GM12878 (cell line): ENCODE results near the gene WDR11. TPM values are rescaled to one million over a fixed set of nuclear protein-coding genes. Genes with fewer than 3 reads are reported as not detected.

Experiments used
- ATAC-seq: fragments of 200-7000 bp; cut with Tn5 transposase; 3 replicates; pipeline ENCODE4 v1.9.1; 2020; ENCODE audit warnings: mild to moderate bottlenecking, moderate library complexity
- BruUV-seq: library from RNA; stranded (reverse); fragments of 400-500 nt; replicated peaks from 2 replicates; lab custom pipeline; 2021; lab: Mats Ljungman, UMichigan
- CTCF ChIA-PET: fragments of 300-600 bp; sonication (Branson Sonifier 250); formaldehyde crosslinking; extraction: SDS; loops from one replicate; lab custom pipeline; 2021; ENCODE audit warnings: inconsistent platforms; lab: Yijun Ruan, JAX
- POLR2A ChIA-PET: fragments of 350-600 bp; formaldehyde crosslinking; extraction: SDS; loops from one replicate; lab custom pipeline; 2021; ENCODE audit warnings: inconsistent platforms; lab: Charles Lee
- RAD21 ChIA-PET: fragments of 300-600 bp; sonication (Branson Sonifier 250); formaldehyde crosslinking; loops from one replicate; lab custom pipeline; 2023; ENCODE audit warnings: antibody characterized with exemption; ENCODE audit not compliant: unreplicated experiment; lab: Charles Lee
- SMC1A ChIA-PET: fragments of 300-600 bp; sonication (Branson Sonifier 250); formaldehyde crosslinking; loops from one replicate; lab custom pipeline; 2023; ENCODE audit not compliant: unreplicated experiment, uncharacterized antibody; lab: Charles Lee
- DNase-seq: peaks from one replicate; pipeline ENCODE4 v3.0.0-alpha.2; 2011; ENCODE audit warnings: low read depth, low spot score
- FAIRE-seq: peaks from 3 replicates; lab custom pipeline; 2011; peaks lifted over from hg19 to GRCh38; lab: Jason Lieb, UNC
- H2AFZ ChIP-seq: 2 replicates; pipeline ENCODE4 v1.6.0; 2011; ENCODE audit warnings: low read depth, low read length, control low read depth; ENCODE audit not compliant: control insufficient read depth
- H3K27ac ChIP-seq: 2 replicates; pipeline ENCODE4 v1.5.1; 2011; ENCODE audit warnings: control low read depth; ENCODE audit not compliant: control insufficient read depth, insufficient read depth
- H3K27me3 ChIP-seq, 2 experiments: replicated peaks in 1 of 2; 2 replicates each; pipeline versions ENCODE4 v1.6.0 to v1.6.1; 2011; ENCODE audit warnings: low read length in 1 of 2; ENCODE audit not compliant: control insufficient read depth in 2 of 2, insufficient read depth in 2 of 2
- H3K36me3 ChIP-seq, 2 experiments: 2 replicates each; pipeline ENCODE4 v1.5.1; 2011; ENCODE audit warnings: low read length in 1 of 2; ENCODE audit not compliant: control insufficient read depth in 2 of 2, insufficient read depth in 2 of 2
- H3K4me1 ChIP-seq: 2 replicates; pipeline ENCODE4 v1.6.1; 2011; ENCODE audit warnings: mild to moderate bottlenecking, low read length, moderate library complexity, mixed read lengths; ENCODE audit not compliant: control insufficient read depth, insufficient read depth
- H3K4me2 ChIP-seq: 2 replicates; pipeline ENCODE4 v1.6.0; 2011; ENCODE audit warnings: control low read depth; ENCODE audit not compliant: control insufficient read depth, insufficient read depth
- H3K4me3 ChIP-seq: fragments of 200-600 bp; sonication (generic); 2 replicates; pipeline ENCODE4 v1.5.1; 2016
- H3K79me2 ChIP-seq: 2 replicates; pipeline ENCODE4 v1.6.0; 2011; ENCODE audit warnings: low read length; ENCODE audit not compliant: control insufficient read depth, insufficient read depth
- H3K9ac ChIP-seq: 2 replicates; pipeline ENCODE4 v1.8.0; 2011; ENCODE audit warnings: low read length, control low read depth, mixed read lengths; ENCODE audit not compliant: control insufficient read depth, insufficient read depth
- H3K9me3 ChIP-seq: replicated peaks from 3 replicates; pipeline ENCODE4 v1.5.1; 2011; ENCODE audit warnings: mild to moderate bottlenecking, low read length; ENCODE audit not compliant: control insufficient read depth, insufficient read depth
- H4K20me1 ChIP-seq: 2 replicates; pipeline ENCODE4 v1.6.0; 2011; ENCODE audit not compliant: control insufficient read depth, insufficient read depth
- BACH1 ChIP-seq: fragments of 450-650 bp; IDR thresholded peaks from 2 replicates; pipeline ENCODE4 v1.6.1; 2017; ENCODE audit warnings: mild to moderate bottlenecking, borderline replicate concordance
- BCL3 ChIP-seq: IDR thresholded peaks from 2 replicates; pipeline ENCODE4 v1.6.1; 2011; ENCODE audit warnings: borderline replicate concordance, low read depth, mild to moderate bottlenecking, moderate library complexity, low read length; ENCODE audit not compliant: insufficient read depth, poor library complexity, severe bottlenecking
- CEBPB ChIP-seq, 2 experiments: fragments of 150-350 bp in 1 of 2; IDR thresholded peaks; 2 replicates each; pipeline ENCODE4 v1.6.1; 2012 to 2014; ENCODE audit warnings: low read depth in 2 of 2, low read length in 2 of 2, borderline replicate concordance in 1 of 2, inconsistent platforms in 1 of 2
- FOXK2 ChIP-seq: fragments of 450-650 bp; IDR thresholded peaks from 2 replicates; pipeline ENCODE4 v1.6.1; 2017; ENCODE audit warnings: mild to moderate bottlenecking, moderate library complexity
- HDAC6 ChIP-seq: fragments of 200-600 bp; sonication (generic); IDR thresholded peaks from one replicate; pipeline ENCODE4 v1.8.0; 2017; ENCODE audit warnings: antibody characterized with exemption; ENCODE audit not compliant: unreplicated experiment
- HDGF ChIP-seq: fragments of 450-650 bp; IDR thresholded peaks from 2 replicates; pipeline ENCODE4 v1.6.1; 2016; ENCODE audit warnings: antibody characterized with exemption
- IKZF1 ChIP-seq: fragments of 450-650 bp; conservative IDR thresholded peaks from 2 replicates; pipeline ENCODE4 v1.6.1; 2017; ENCODE audit warnings: antibody characterized with exemption, mild to moderate bottlenecking
- KLF5 ChIP-seq: fragments of 450-650 bp; IDR thresholded peaks from 2 replicates; pipeline ENCODE4 v1.6.1; 2014; ENCODE audit warnings: mild to moderate bottlenecking; ENCODE audit not compliant: partially characterized antibody
- MAX ChIP-seq: IDR thresholded peaks from 2 replicates; pipeline ENCODE4 v1.6.1; 2012; ENCODE audit warnings: low read depth, low read length, improper control_type of control experiment
- MTA2 ChIP-seq: fragments of 450-650 bp; IDR thresholded peaks from 2 replicates; pipeline ENCODE4 v1.6.1; 2016; ENCODE audit warnings: low read depth, mild to moderate bottlenecking, moderate library complexity
- MYC ChIP-seq: IDR thresholded peaks from 2 replicates; pipeline ENCODE4 v1.6.1; 2011; ENCODE audit warnings: mild to moderate bottlenecking, low read length, moderate library complexity, inconsistent platforms; ENCODE audit not compliant: insufficient read depth, insufficient replicate concordance, insufficient read length, severe bottlenecking
- NFYB ChIP-seq: IDR thresholded peaks from 2 replicates; pipeline ENCODE4 v1.6.1; 2011; ENCODE audit warnings: low read depth, mild to moderate bottlenecking, low read length, improper control_type of control experiment, moderate library complexity; ENCODE audit not compliant: insufficient read depth
- NKRF ChIP-seq: fragments of 450-650 bp; conservative IDR thresholded peaks from 2 replicates; pipeline ENCODE4 v1.6.1; 2017; ENCODE audit warnings: mild to moderate bottlenecking, moderate library complexity
- POLR2AphosphoS2 ChIP-seq: IDR thresholded peaks from 2 replicates; pipeline ENCODE4 v1.6.1; 2011; ENCODE audit warnings: low read depth, mild to moderate bottlenecking, low read length, improper control_type of control experiment, moderate library complexity
- RUNX3 ChIP-seq: IDR thresholded peaks from 2 replicates; pipeline ENCODE4 v1.6.1; 2012; ENCODE audit warnings: low read length, inconsistent platforms
- SPI1 ChIP-seq: IDR thresholded peaks from 2 replicates; pipeline ENCODE4 v1.6.1; 2011; ENCODE audit warnings: low read depth, mild to moderate bottlenecking, low read length, moderate library complexity, borderline replicate concordance; ENCODE audit not compliant: insufficient read depth
- TAF1 ChIP-seq: IDR thresholded peaks from 2 replicates; pipeline ENCODE4 v1.6.1; 2011; ENCODE audit warnings: mild to moderate bottlenecking, low read depth, low read length, borderline replicate concordance
- TCF12 ChIP-seq: IDR thresholded peaks from 2 replicates; pipeline ENCODE4 v1.6.1; 2011; ENCODE audit warnings: low read depth, mild to moderate bottlenecking, low read length
- USF2 ChIP-seq: IDR thresholded peaks from 2 replicates; pipeline ENCODE4 v1.6.1; 2011; ENCODE audit warnings: low read depth, low read length, improper control_type of control experiment, borderline replicate concordance
- YBX1 ChIP-seq: fragments of 450-650 bp; IDR thresholded peaks from 2 replicates; pipeline ENCODE4 v1.6.1; 2016; ENCODE audit warnings: antibody characterized with exemption
- ZNF207 ChIP-seq: fragments of 450-650 bp; IDR thresholded peaks from 2 replicates; pipeline ENCODE4 v1.6.1; 2014; ENCODE audit warnings: antibody characterized with exemption, mild to moderate bottlenecking, borderline replicate concordance
- ZNF622 ChIP-seq: fragments of 450-650 bp; IDR thresholded peaks from 2 replicates; pipeline ENCODE4 v1.6.1; 2017; ENCODE audit warnings: mild to moderate bottlenecking, inconsistent platforms
- WGBS: methylation state at CpG from one replicate; pipeline ENCODE4 v1.1.6; 2016; ENCODE audit warnings: low lambda C conversion rate; ENCODE audit not compliant: insufficient replicate concordance, insufficient coverage; ENCODE audit errors: missing lambda C conversion rate; 5-methylcytosine and 5-hydroxymethylcytosine counted together
- in situ Hi-C: fragments of 300-500 bp; cut with MboI; formaldehyde crosslinking; loops from 9 replicates; pipeline ENCODE4 v1.14.3; 2018; ENCODE audit warnings: mixed read lengths
- intact Hi-C: fragments of 100-400 bp; cut with micrococcal nuclease; formaldehyde crosslinking; loops from one replicate; pipeline ENCODE4 v1.14.2; 2022; ENCODE audit not compliant: unreplicated experiment
- polyA plus RNA-seq, 11 experiments: library from polyadenylated mRNA; depleted of rRNA in 4 of 11; unstranded in 6 of 11; stranded (reverse) in 5 of 11; fragments of >200 nt; fragmentation: Nextera tagmentation in 4 of 11; fragmentation: Illumina TruSeq in 1 of 11; extraction: Ambion mirVana in 4 of 11; extraction: Trizol in 1 of 11; gene quantifications; 1 replicate in 1 of 11; 2 replicates in 10 of 11; pipeline versions ENCODE4 v1.2.1 to v1.2.3, GENCODE V29; 2011 to 2016; ENCODE audit warnings: inconsistent platforms in 2 of 11, missing spikeins in 2 of 11, low read depth in 1 of 11
- total RNA-seq, 4 experiments: library from RNA; depleted of rRNA in 3 of 4; stranded (reverse); fragments of >200 nt in 3 of 4; fragmentation: Illumina TruSeq in 1 of 4; extraction: Trizol in 1 of 4; gene quantifications; 2 replicates each; pipeline versions ENCODE4 v1.2.1 to v1.2.3, GENCODE V29; 2013 to 2021

The WDR11 gene
- total and polyA plus RNA-seq, 10 of the 15 experiments (the other 5 are each of a cell fraction or from before 2014, with no cell fraction given): 21.3 to 132 (median 42.6) TPM

GRCh38 chr10:120854388-120854787 is 3.2 kb downstream of the WDR11 start:
- Histone ChIP-seq H3K79me2 (peaks cover 41% of the 10 kb centered on the region), H3K36me3 (peaks cover 0 to 5% of the 10 kb centered on the region in 2 experiments; a peak in 2 of 4 replicates), H2AFZ (no peak overlapping the region), H3K27ac (no peak overlapping the region), H3K4me2 (no peak overlapping the region; the same call in 1 of the 2 replicates), H3K9me3 (peaks cover 4% of the 10 kb centered on the region; the same call in 2 of the 3 replicates), H3K4me3 (peak overlapping the region; percentile 46; the same call in 1 of the 2 replicates), H4K20me1 (no peaks in the 10 kb centered on the region), H3K27me3 (no peaks in the 10 kb centered on the region), H3K4me1 (no peaks in the 10 kb centered on the region), H3K9ac (no peak overlapping the region)
- ChIA-PET CTCF (no interaction called here), SMC1A (no interaction called here), POLR2A (no interaction called here), RAD21 (no interaction called here)
- intact Hi-C loops: no loop called here
- DNase-seq (no peak), FAIRE-seq (no peak), ATAC-seq (no peak)
- 69% methylated on average over 2 of the region's 2 CpGs for WGBS
- in situ Hi-C loops: no loop called here
- BruUV-seq: no TSS peak
- TF ChIP-seq NFYB: no peak
- TF ChIP-seq YBX1: no peak
- TF ChIP-seq USF2: no peak
- TF ChIP-seq BCL3: no peak
- peak; percentile 88 for TF ChIP-seq MTA2
- TF ChIP-seq BACH1: no peak
- TF ChIP-seq NKRF: no peak
- TF ChIP-seq POLR2AphosphoS2: no peak
- TF ChIP-seq HDAC6: no peak
- TF ChIP-seq RUNX3: no peak
- no peak for TF ChIP-seq FOXK2
- no peak for TF ChIP-seq MAX
- TF ChIP-seq IKZF1: peak; percentile 47
- TF ChIP-seq ZNF207: no peak
- TF ChIP-seq HDGF: no peak
- no peak for TF ChIP-seq CEBPB (IDR thresholded peaks at IDR 0.05; ENCODE audit: borderline replicate concordance in 1 of 2, low read depth in 2 of 2, low read length in 2 of 2)
- TF ChIP-seq MYC: no peak
- TF ChIP-seq SPI1: peak; percentile 72; the same call in 1 of the 2 replicates
- TF ChIP-seq ZNF622: no peak
- TF ChIP-seq TAF1: no peak
- no peak for TF ChIP-seq KLF5
- no peak for TF ChIP-seq TCF12
